Measurements from ENCODE around the gene CRYBG1. TPM values are rescaled to one million over a fixed set of nuclear protein-coding genes. Genes with fewer than 3 reads are reported as not detected.

CRYBG1 gene
- total and polyA plus RNA-seq, 2 of the 13 experiments (the other 11 are each of a cell fraction or from before 2014, with no cell fraction given), result 10.1 to 21.9 TPM

- H3K9me3 ChIP-seq (ENCODE audit: low read length), result no peaks in the 10 kb centered on the region
- H4K20me1 ChIP-seq (ENCODE audit: insufficient read depth, low read length), result no peaks in the 10 kb centered on the region
- H3K79me2 ChIP-seq (ENCODE audit: insufficient read depth, low read length), result peaks cover 11% of the 10 kb centered on the region
- ChIA-PET CTCF (ENCODE audit: low intra/inter-chr PET ratio, low total read pairs) (no interaction called here), POLR2A (no interaction called here)
- intact Hi-C loops (cut with micrococcal nuclease; ENCODE audit: unreplicated experiment), result no loop called here
- H3K4me1 ChIP-seq (ENCODE audit: insufficient read depth, low read length), result peaks cover 26% of the 10 kb centered on the region
- no peaks in the 10 kb centered on the region for H3K36me3 ChIP-seq (replicated peaks in 1 of 2; ENCODE audit: control insufficient read depth in 1 of 2, insufficient read depth in 2 of 2, low read length in 2 of 2)
- no peak for TF ChIP-seq MED13 (CRISPR knock-in tag; IDR thresholded peaks at IDR 0.05)
- TF ChIP-seq CEBPB (IDR thresholded peaks at IDR 0.05; ENCODE audit: borderline replicate concordance, low read depth, low read length), result peak; percentile 37; the same call in 1 of the 2 replicates
- TF ChIP-seq E2F5 (CRISPR knock-in tag; conservative IDR thresholded peaks at IDR 0.05), result no peak
- TF ChIP-seq ZSCAN9 (CRISPR knock-in tag; IDR thresholded peaks at IDR 0.05; ENCODE audit: borderline replicate concordance), result no peak
- TF ChIP-seq CCAR2 (optimal IDR thresholded peaks at IDR 0.05; ENCODE audit: low read depth, low read length), result no peak
- 8% methylated on average over 3 of the region's 3 CpGs for WGBS (ENCODE audit: low lambda C conversion rate)
- H3K4me2 ChIP-seq (ENCODE audit: low read depth, low read length), result no peak overlapping the region; the same call in 1 of the 2 replicates
- DNase-seq (ENCODE audit: low spot score) (no peak), FAIRE-seq (no peak), ATAC-seq (no peak)
- peaks cover 0 to 15% of the 10 kb centered on the region in 2 experiments; a peak in 4 of 5 replicates for H3K27me3 ChIP-seq (ENCODE audit: control insufficient read depth in 1 of 2, insufficient read depth in 2 of 2, low read length in 2 of 2)
- H3K4me3 ChIP-seq (replicated peaks in 1 of 3; ENCODE audit: insufficient read depth in 1 of 3, low read depth in 2 of 3, low read length in 3 of 3), result no peak overlapping the region
- no peak overlapping the region for H3K9ac ChIP-seq (ENCODE audit: insufficient read depth, low read depth, low read length)
- H2AFZ ChIP-seq (ENCODE audit: low read length), result no peak overlapping the region
- BruUV-seq (replicated peaks), result no TSS peak
- no peak overlapping the region for H3K27ac ChIP-seq (ENCODE audit: extremely low read length, insufficient read depth, low read length)
- in situ Hi-C loops (cut with HindIII; ENCODE audit: extremely low pct_ligation_motif_present, low pct_unique_long_range_greater_than_20kb), result no loop called here
Observed at GRCh38 chr6:106508834-106509233, 148.3 kb downstream of the CRYBG1 start.

- in situ Hi-C loops (cut with HindIII; ENCODE audit: extremely low pct_ligation_motif_present, low pct_unique_long_range_greater_than_20kb), result no loop called here
- H3K4me2 ChIP-seq (ENCODE audit: low read depth, low read length), result peak overlapping the region; percentile 98
- no peak for ATAC-seq
- no peak overlapping the region for H3K27ac ChIP-seq (ENCODE audit: extremely low read length, insufficient read depth, low read length)
- H3K36me3 ChIP-seq (replicated peaks in 1 of 2; ENCODE audit: control insufficient read depth in 1 of 2, insufficient read depth in 2 of 2, low read length in 2 of 2), result no peaks in the 10 kb centered on the region
- 68% methylated on average over 22 of the region's 25 CpGs for WGBS (ENCODE audit: low lambda C conversion rate)
- no peak overlapping the region for H2AFZ ChIP-seq (ENCODE audit: low read length)
- DNase-seq (ENCODE audit: low spot score), result peak; percentile 28
- H3K9ac ChIP-seq (ENCODE audit: insufficient read depth, low read depth, low read length), result no peak overlapping the region
- POLR2A ChIA-PET, result no interaction called here
- H3K4me1 ChIP-seq (ENCODE audit: insufficient read depth, low read length), result peaks cover 33% of the 10 kb centered on the region
- H3K4me3 ChIP-seq (replicated peaks in 1 of 3; ENCODE audit: insufficient read depth in 1 of 3, low read depth in 2 of 3, low read length in 3 of 3), result peak overlapping the region; percentile 59 to 79 (median 67); a peak in 5 of 6 replicates
- H3K27me3 ChIP-seq (ENCODE audit: control insufficient read depth in 1 of 2, insufficient read depth in 2 of 2, low read length in 2 of 2), result peaks cover 0 to 15% of the 10 kb centered on the region in 2 experiments; a peak in 4 of 5 replicates
- CTCF ChIA-PET (ENCODE audit: low intra/inter-chr PET ratio, low total read pairs), result no interaction called here
- intact Hi-C loops (cut with micrococcal nuclease; ENCODE audit: unreplicated experiment), result loop anchor here (2.0 to 5.0 kb wide), 5 partner anchors 38 to 172 kb away; no protein-coding TSS in a partner anchor
- no peaks in the 10 kb centered on the region for H3K9me3 ChIP-seq (ENCODE audit: low read length)
- H3K79me2 ChIP-seq (ENCODE audit: insufficient read depth, low read length), result peaks cover 18% of the 10 kb centered on the region
- H4K20me1 ChIP-seq (ENCODE audit: insufficient read depth, low read length), result no peaks in the 10 kb centered on the region
- no peak for TF ChIP-seq ZNF296 (CRISPR knock-in tag; conservative IDR thresholded peaks at IDR 0.05)
- no peak for TF ChIP-seq ATAD3A (CRISPR knock-in tag; IDR thresholded peaks at IDR 0.05)
- TF ChIP-seq FOXO4 (CRISPR knock-in tag; conservative IDR thresholded peaks at IDR 0.05), result no peak
- TF ChIP-seq BRCA1 (CRISPR knock-in tag; IDR thresholded peaks at IDR 0.05), result no peak
- no peak for TF ChIP-seq ZNF720 (CRISPR knock-in tag; IDR thresholded peaks at IDR 0.05)
- no peak for TF ChIP-seq KDM6A (CRISPR knock-in tag; IDR thresholded peaks at IDR 0.05; ENCODE audit: low read depth)
- TF ChIP-seq PHB2 (IDR thresholded peaks at IDR 0.05; ENCODE audit: partially characterized antibody), result no peak
- TF ChIP-seq MXD3 (CRISPR knock-in tag; IDR thresholded peaks at IDR 0.05), result no peak
- no peak for FAIRE-seq
- no TSS peak for BruUV-seq (replicated peaks)
Observed at GRCh38 chr6:106509420-106510089, 149.0 kb downstream of the CRYBG1 start.
